HepG2 (cell line): ENCODE results near the gene DHX29. TPM values are rescaled to one million over a fixed set of nuclear protein-coding genes. Genes with fewer than 3 reads are reported as not detected.

Experiments
- ATAC-seq: fragments of 200-7000 bp; cut with Tn5 transposase; 3 replicates; pipeline ENCODE4 v1.9.1; 2020; ENCODE audit warnings: mild to moderate bottlenecking, moderate library complexity
- BruUV-seq: library from RNA; stranded (reverse); fragments of 400-500 nt; replicated peaks from 2 replicates; lab custom pipeline; 2021; lab: Mats Ljungman, UMichigan
- CTCF ChIA-PET: fragments of 300-600 bp; formaldehyde crosslinking; extraction: SDS; loops from one replicate; lab custom pipeline; 2021; ENCODE audit warnings: low total read pairs, inconsistent platforms, low intra/inter-chr PET ratio; lab: Yijun Ruan, JAX
- POLR2A ChIA-PET: fragments of 350-600 bp; sonication (Branson Sonifier 250); formaldehyde crosslinking; loops from one replicate; lab custom pipeline; 2020; ENCODE audit warnings: antibody characterized with exemption, inconsistent platforms; lab: Yijun Ruan, JAX
- DNase-seq: peaks from one replicate; pipeline ENCODE4 v3.0.0-alpha.2; 2015; ENCODE audit warnings: low spot score
- FAIRE-seq: peaks from 3 replicates; lab custom pipeline; 2011; peaks lifted over from hg19 to GRCh38; lab: Jason Lieb, UNC
- H2AFZ ChIP-seq: one replicate; pipeline ENCODE4 v1.6.1; 2011; ENCODE audit warnings: low read length, inconsistent platforms
- H3K27ac ChIP-seq: fragments of 300-600 bp; 3 replicates; pipeline ENCODE4 v1.8.0; 2011; ENCODE audit warnings: mixed run types, mild to moderate bottlenecking, mixed read lengths, low read length, inconsistent platforms; ENCODE audit not compliant: insufficient read depth; ENCODE audit errors: extremely low read length
- H3K27me3 ChIP-seq, 2 experiments: fragments of 200-600 bp in 1 of 2; 2 replicates in 1 of 2; 3 replicates in 1 of 2; pipeline versions ENCODE4 v1.6.0 to v1.8.0; 2011; ENCODE audit warnings: low read length in 2 of 2, mild to moderate bottlenecking in 2 of 2, moderate library complexity in 2 of 2, inconsistent platforms in 1 of 2; ENCODE audit not compliant: insufficient read depth in 2 of 2, control insufficient read depth in 1 of 2
- H3K36me3 ChIP-seq, 2 experiments: fragments of 200-600 bp in 1 of 2; replicated peaks in 1 of 2; 2 replicates in 1 of 2; 3 replicates in 1 of 2; pipeline versions ENCODE4 v1.5.1 to v1.8.0; 2011; ENCODE audit warnings: low read length in 2 of 2, inconsistent platforms in 1 of 2; ENCODE audit not compliant: insufficient read depth in 2 of 2, control insufficient read depth in 1 of 2
- H3K4me1 ChIP-seq: 2 replicates; pipeline ENCODE4 v1.5.1; 2012; ENCODE audit warnings: low read length, inconsistent platforms; ENCODE audit not compliant: insufficient read depth
- H3K4me2 ChIP-seq: 2 replicates; pipeline ENCODE4 v1.6.0; 2011; ENCODE audit warnings: low read depth, low read length, inconsistent platforms
- H3K4me3 ChIP-seq, 3 experiments: fragments of 200-600 bp in 1 of 3; sonication (generic), shearing (Covaris generic) in 1 of 3; replicated peaks in 1 of 3; 2 replicates each; pipeline ENCODE4 v1.5.1; 2011 to 2016; ENCODE audit warnings: low read length in 3 of 3, inconsistent platforms in 2 of 3, low read depth in 2 of 3, mild to moderate bottlenecking in 2 of 3, control low read depth in 1 of 3, mixed read lengths in 1 of 3; ENCODE audit not compliant: insufficient read depth in 1 of 3
- H3K79me2 ChIP-seq: one replicate; pipeline ENCODE4 v1.6.1; 2011; ENCODE audit warnings: low read length, inconsistent platforms; ENCODE audit not compliant: insufficient read depth
- H3K9ac ChIP-seq: 2 replicates; pipeline ENCODE4 v1.6.0; 2011; ENCODE audit warnings: mild to moderate bottlenecking, low read depth, low read length, inconsistent platforms; ENCODE audit not compliant: insufficient read depth
- H3K9me3 ChIP-seq: 2 replicates; pipeline ENCODE4 v1.5.1; 2012; ENCODE audit warnings: mild to moderate bottlenecking, low read length
- H4K20me1 ChIP-seq: 2 replicates; pipeline ENCODE4 v1.6.0; 2011; ENCODE audit warnings: inconsistent platforms, mild to moderate bottlenecking, low read length, moderate library complexity; ENCODE audit not compliant: insufficient read depth
- AKNA ChIP-seq: sonication (generic); formaldehyde crosslinking; IDR thresholded peaks from 2 replicates; pipeline ENCODE4 v1.4.0; 2020; ENCODE audit warnings: missing genetic modification reagents, borderline replicate concordance
- BRD4 ChIP-seq: sonication (generic); formaldehyde crosslinking; IDR thresholded peaks from 2 replicates; pipeline ENCODE4 v1.4.0; 2020; ENCODE audit warnings: missing genetic modification reagents
- CHD4 ChIP-seq: fragments of 200-600 bp; sonication (generic); IDR thresholded peaks from 2 replicates; pipeline ENCODE4 v1.7.0; 2017; ENCODE audit warnings: mild to moderate bottlenecking, low read length, borderline replicate concordance
- FOXA3 ChIP-seq: IDR thresholded peaks from 2 replicates; pipeline ENCODE4 v1.6.1; 2016; ENCODE audit warnings: missing genetic modification reagents, missing compliant biosample characterization
- GLI4 ChIP-seq: sonication (generic); formaldehyde crosslinking; IDR thresholded peaks from 2 replicates; pipeline ENCODE4 v1.5.1; 2020; ENCODE audit warnings: missing genetic modification reagents, mild to moderate bottlenecking, moderate library complexity, borderline replicate concordance
- HDAC2 ChIP-seq: sonication (generic); formaldehyde crosslinking; IDR thresholded peaks from 2 replicates; pipeline ENCODE4 v1.4.0; 2020; ENCODE audit warnings: missing genetic modification reagents
- HMGA1 ChIP-seq: sonication (generic); formaldehyde crosslinking; conservative IDR thresholded peaks from 2 replicates; pipeline ENCODE4 v1.4.0; 2020; ENCODE audit warnings: missing genetic modification reagents
- NAIF1 ChIP-seq: sonication (generic); formaldehyde crosslinking; IDR thresholded peaks from 2 replicates; pipeline ENCODE4 v1.5.0; 2020; ENCODE audit warnings: mild to moderate bottlenecking, missing genetic modification reagents, borderline replicate concordance
- PAWR ChIP-seq: sonication (generic); formaldehyde crosslinking; IDR thresholded peaks from 2 replicates; pipeline ENCODE4 v1.4.0; 2020; ENCODE audit warnings: missing genetic modification reagents, mild to moderate bottlenecking, borderline replicate concordance
- PRMT3 ChIP-seq: sonication (generic); formaldehyde crosslinking; IDR thresholded peaks from 2 replicates; pipeline ENCODE4 v1.8.1; 2022; ENCODE audit warnings: low read depth, mild to moderate bottlenecking, moderate library complexity, missing genetic modification reagents, borderline replicate concordance
- REL ChIP-seq: sonication (generic); formaldehyde crosslinking; conservative IDR thresholded peaks from 2 replicates; pipeline ENCODE4 v1.8.0; 2022; ENCODE audit warnings: mild to moderate bottlenecking, missing genetic modification reagents, moderate library complexity
- SNAPC2 ChIP-seq: sonication (generic); formaldehyde crosslinking; IDR thresholded peaks from 2 replicates; pipeline ENCODE4 v1.8.1; 2022; ENCODE audit warnings: mild to moderate bottlenecking, missing genetic modification reagents
- ZFP90 ChIP-seq: sonication (generic); formaldehyde crosslinking; IDR thresholded peaks from 2 replicates; pipeline ENCODE4 v1.8.0; 2022; ENCODE audit warnings: missing genetic modification reagents, mild to moderate bottlenecking, inconsistent platforms, borderline replicate concordance
- ZNF382 ChIP-seq: sonication (generic); formaldehyde crosslinking; IDR thresholded peaks from 2 replicates; pipeline ENCODE4 v1.5.0; 2020; ENCODE audit warnings: missing genetic modification reagents, mild to moderate bottlenecking, borderline replicate concordance
- ZNF430 ChIP-seq: sonication (generic); formaldehyde crosslinking; IDR thresholded peaks from 2 replicates; pipeline ENCODE4 v1.9.0; 2021; ENCODE audit warnings: mild to moderate bottlenecking, missing genetic modification reagents
- ZNF567 ChIP-seq: sonication (generic); formaldehyde crosslinking; IDR thresholded peaks from 2 replicates; pipeline ENCODE4 v1.8.1; 2023; ENCODE audit warnings: mild to moderate bottlenecking, missing genetic modification reagents, borderline replicate concordance
- ZNF772 ChIP-seq: sonication (generic); formaldehyde crosslinking; IDR thresholded peaks from 2 replicates; pipeline ENCODE4 v1.5.0; 2020; ENCODE audit warnings: mild to moderate bottlenecking, missing genetic modification reagents
- ZNF781 ChIP-seq: sonication (generic); formaldehyde crosslinking; IDR thresholded peaks from 2 replicates; pipeline ENCODE4 v1.5.1; 2020; ENCODE audit warnings: borderline replicate concordance, mild to moderate bottlenecking, missing genetic modification reagents; ENCODE audit errors: not compliant biosample characterization
- WGBS: methylation state at CpG from one replicate; pipeline ENCODE4 v1.1.6; 2017; ENCODE audit warnings: low lambda C conversion rate; 5-methylcytosine and 5-hydroxymethylcytosine counted together
- in situ Hi-C: cut with HindIII; loops from 2 replicates; pipeline ENCODE4 v1.10.0; 2017; ENCODE audit warnings: low pct_unique_long_range_greater_than_20kb; ENCODE audit not compliant: extremely low pct_ligation_motif_present
- intact Hi-C: fragments of 100-400 bp; cut with micrococcal nuclease; formaldehyde crosslinking; loops from one replicate; pipeline ENCODE4 v1.10.0; 2022; ENCODE audit not compliant: unreplicated experiment
- polyA plus RNA-seq, 8 experiments: library from polyadenylated mRNA; depleted of rRNA in 3 of 8; stranded (reverse) in 7 of 8; unstranded in 1 of 8; fragments of >200 nt; fragmentation: Illumina TruSeq in 4 of 8; extraction: Trizol in 4 of 8; gene quantifications; 2 replicates each; pipeline versions ENCODE4 v1.2.1 to v1.2.3, GENCODE V29; 2011 to 2016; ENCODE audit warnings: low read depth in 4 of 8, missing spikeins in 1 of 8, mixed read lengths in 1 of 8; ENCODE audit not compliant: insufficient read depth in 1 of 8
- total RNA-seq, 5 experiments: library from RNA; depleted of rRNA; stranded (reverse); fragments of >200 nt; fragmentation: Illumina TruSeq; extraction: Trizol; gene quantifications; 2 replicates each; pipeline ENCODE4 v1.2.3, GENCODE V29; 2016; ENCODE audit warnings: low read depth in 1 of 5
- TF ChIP-seq, protein P1 (sequence below): sonication (generic); formaldehyde crosslinking; IDR thresholded peaks from 2 replicates; pipeline ENCODE4 v1.4.0; 2020; ENCODE audit warnings: mild to moderate bottlenecking, missing genetic modification reagents

The DHX29 gene
- total and polyA plus RNA-seq, 2 of the 13 experiments (the other 11 are each of a cell fraction or from before 2014, with no cell fraction given) = 1.9 to 22.0 TPM

GRCh38 chr5:55344392-55344992, 37.0 kb upstream of the DHX29 start (continued):
- TF ChIP-seq ZNF567 (CRISPR knock-in tag) (no peak), PAWR (CRISPR knock-in tag) (no peak), FOXA3 (CRISPR knock-in tag) (peak; percentile 35; the same call in 1 of the 2 replicates), ZNF772 (CRISPR knock-in tag) (no peak)

DNA sequence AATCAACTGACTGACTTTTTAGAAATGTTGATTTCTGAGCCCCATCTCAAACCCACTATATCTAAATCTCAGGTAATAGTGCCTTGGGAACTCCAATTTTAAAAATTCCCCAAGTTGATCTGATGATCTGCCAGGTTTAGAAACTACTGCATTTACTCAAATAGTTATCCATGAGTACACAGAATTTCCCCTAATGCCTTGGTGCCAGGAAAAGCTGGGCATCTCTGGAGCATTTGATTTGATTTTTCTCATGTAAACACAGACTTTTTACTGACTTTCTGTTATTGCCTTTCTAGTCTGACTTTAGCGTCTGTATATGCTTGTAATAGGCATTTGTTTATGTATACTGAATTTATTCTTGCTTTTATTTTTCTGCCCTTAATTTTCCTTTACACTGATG, 36.1 kb upstream of the DHX29 start:
- in situ Hi-C loops (no loop called here), intact Hi-C loops (loop anchor here (1.0 kb wide), 1 partner anchor 349 kb away; no protein-coding TSS in a partner anchor)
- ChIA-PET CTCF (interaction anchor here (1.6 to 2.0 kb wide), 2 partner anchors 348 to 350 kb away, joined by 5 to 10 read pairs; no protein-coding TSS in a partner anchor), POLR2A (no interaction called here)
- peaks cover 4% of the 10 kb centered on the region for H3K79me2 ChIP-seq
- no peak overlapping the region for H3K27ac ChIP-seq
- WGBS = 91% methylated on average over 1 of the region's 1 CpG
- H3K9me3 ChIP-seq = no peaks in the 10 kb centered on the region
- no peak overlapping the region for H3K4me3 ChIP-seq
- FAIRE-seq = no peak
- no peak overlapping the region for H2AFZ ChIP-seq
- peaks cover 5% of the 10 kb centered on the region; the same call in 1 of the 2 replicates for H4K20me1 ChIP-seq
- no peaks in the 10 kb centered on the region for H3K27me3 ChIP-seq
- H3K4me2 ChIP-seq = no peak overlapping the region
- H3K9ac ChIP-seq = no peak overlapping the region
- peaks cover 15% of the 10 kb centered on the region for H3K4me1 ChIP-seq
- H3K36me3 ChIP-seq = peaks cover 4 to 74% of the 10 kb centered on the region in 2 experiments; a peak in 4 of 5 replicates
- no peak for DNase-seq
- no peak for ATAC-seq
- BruUV-seq = no TSS peak
- no peak for TF ChIP-seq BRD4 (CRISPR knock-in tag)
- no peak for TF ChIP-seq ZNF382
- TF ChIP-seq ZNF430 (CRISPR knock-in tag) = no peak
- no peak for TF ChIP-seq ZNF781
- TF ChIP-seq AKNA = no peak
- no peak for TF ChIP-seq NAIF1 (CRISPR knock-in tag)
- TF ChIP-seq, protein P1, sequence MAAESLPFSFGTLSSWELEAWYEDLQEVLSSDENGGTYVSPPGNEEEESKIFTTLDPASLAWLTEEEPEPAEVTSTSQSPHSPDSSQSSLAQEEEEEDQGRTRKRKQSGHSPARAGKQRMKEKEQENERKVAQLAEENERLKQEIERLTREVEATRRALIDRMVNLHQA (CRISPR knock-in tag) = no peak
- no peak for TF ChIP-seq PRMT3 (CRISPR knock-in tag)
- TF ChIP-seq HMGA1 (CRISPR knock-in tag) = no peak
- TF ChIP-seq ZFP90 (CRISPR knock-in tag) = no peak
- no peak for TF ChIP-seq GLI4 (CRISPR knock-in tag)
- TF ChIP-seq REL (CRISPR knock-in tag) = no peak
- TF ChIP-seq CHD4 = no peak
- no peak for TF ChIP-seq HDAC2
- no peak for TF ChIP-seq SNAPC2 (CRISPR knock-in tag)
